BJ (cell line): ENCODE data around the gene LSM14B. TPM values are rescaled to one million over a fixed set of nuclear protein-coding genes. Genes with fewer than 3 reads are reported as not detected.
"Not testable (repeated sequence)": the region's sequence is repeated elsewhere in the genome, so short reads cannot be mapped to it uniquely, and the experiment has no call there.

Source experiments
- CTCF ChIA-PET: fragments of 350-600 bp; formaldehyde crosslinking; extraction: SDS; loops from one replicate; lab custom pipeline; 2021; ENCODE audit warnings: antibody characterized with exemption, inconsistent platforms; lab: Yijun Ruan, JAX
- POLR2A ChIA-PET: fragments of 300-600 bp; sonication (Branson Sonifier 250); formaldehyde crosslinking; extraction: SDS; loops from one replicate; lab custom pipeline; 2021; ENCODE audit warnings: antibody characterized with exemption; lab: Charles Lee
- DNase-seq: peaks from one replicate; pipeline ENCODE4 v3.0.0-alpha.2; 2011; ENCODE audit warnings: low read depth
- H3K27me3 ChIP-seq: 2 replicates; pipeline ENCODE4 v1.6.0; 2011; ENCODE audit warnings: low read length; ENCODE audit not compliant: control insufficient read depth, insufficient read depth
- H3K36me3 ChIP-seq: 2 replicates; pipeline ENCODE4 v1.5.1; 2011; ENCODE audit warnings: low read length; ENCODE audit not compliant: control insufficient read depth, insufficient read depth
- H3K4me3 ChIP-seq: 2 replicates; pipeline ENCODE4 v1.5.1; 2011; ENCODE audit warnings: low read depth, mild to moderate bottlenecking, control low read depth, low read length
- polyA plus RNA-seq: library from polyadenylated mRNA; depleted of rRNA; stranded (reverse); fragments of >200 nt; gene quantifications from 2 replicates; pipeline ENCODE4 v1.2.3, GENCODE V29; 2011
- TF ChIP-seq, protein P1 (sequence below): IDR thresholded peaks from 2 replicates; pipeline ENCODE4 v1.5.1; 2011; ENCODE audit warnings: low read depth, mild to moderate bottlenecking, control low read depth, inconsistent platforms, low read length, moderate library complexity; ENCODE audit not compliant: insufficient read depth

LSM14B gene
- polyA plus RNA-seq, 1 experiment = 48.2 TPM

DNA sequence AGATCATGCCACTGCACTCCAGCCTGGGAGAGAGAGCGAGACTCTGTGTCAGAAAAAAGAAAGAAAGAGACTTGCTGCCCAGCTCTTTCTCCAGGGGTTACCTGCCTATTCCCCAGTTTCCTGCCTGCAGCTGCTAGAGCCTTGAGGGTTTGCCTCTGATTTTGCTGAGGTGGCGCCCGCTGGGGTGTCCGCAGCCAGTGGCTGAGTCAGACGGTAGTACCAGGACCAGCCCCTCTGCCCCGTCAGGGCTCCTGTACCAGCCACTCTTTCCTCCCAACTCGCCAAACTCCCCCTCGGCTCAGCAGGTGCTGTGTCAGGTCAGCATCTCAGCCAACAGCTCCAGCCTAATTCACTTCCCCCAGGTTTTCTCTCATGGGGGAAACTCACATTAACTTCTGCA is 7.4 kb upstream of the LSM14B start:
- H3K4me3 ChIP-seq = no peak overlapping the region
- H3K36me3 ChIP-seq = no peaks in the 10 kb centered on the region
- TF ChIP-seq, protein P1, sequence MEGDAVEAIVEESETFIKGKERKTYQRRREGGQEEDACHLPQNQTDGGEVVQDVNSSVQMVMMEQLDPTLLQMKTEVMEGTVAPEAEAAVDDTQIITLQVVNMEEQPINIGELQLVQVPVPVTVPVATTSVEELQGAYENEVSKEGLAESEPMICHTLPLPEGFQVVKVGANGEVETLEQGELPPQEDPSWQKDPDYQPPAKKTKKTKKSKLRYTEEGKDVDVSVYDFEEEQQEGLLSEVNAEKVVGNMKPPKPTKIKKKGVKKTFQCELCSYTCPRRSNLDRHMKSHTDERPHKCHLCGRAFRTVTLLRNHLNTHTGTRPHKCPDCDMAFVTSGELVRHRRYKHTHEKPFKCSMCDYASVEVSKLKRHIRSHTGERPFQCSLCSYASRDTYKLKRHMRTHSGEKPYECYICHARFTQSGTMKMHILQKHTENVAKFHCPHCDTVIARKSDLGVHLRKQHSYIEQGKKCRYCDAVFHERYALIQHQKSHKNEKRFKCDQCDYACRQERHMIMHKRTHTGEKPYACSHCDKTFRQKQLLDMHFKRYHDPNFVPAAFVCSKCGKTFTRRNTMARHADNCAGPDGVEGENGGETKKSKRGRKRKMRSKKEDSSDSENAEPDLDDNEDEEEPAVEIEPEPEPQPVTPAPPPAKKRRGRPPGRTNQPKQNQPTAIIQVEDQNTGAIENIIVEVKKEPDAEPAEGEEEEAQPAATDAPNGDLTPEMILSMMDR = no peak
- peaks cover 15% of the 10 kb centered on the region for H3K27me3 ChIP-seq
- ChIA-PET CTCF (no interaction called here), POLR2A (no interaction called here)
- DNase-seq = no peak

DNA sequence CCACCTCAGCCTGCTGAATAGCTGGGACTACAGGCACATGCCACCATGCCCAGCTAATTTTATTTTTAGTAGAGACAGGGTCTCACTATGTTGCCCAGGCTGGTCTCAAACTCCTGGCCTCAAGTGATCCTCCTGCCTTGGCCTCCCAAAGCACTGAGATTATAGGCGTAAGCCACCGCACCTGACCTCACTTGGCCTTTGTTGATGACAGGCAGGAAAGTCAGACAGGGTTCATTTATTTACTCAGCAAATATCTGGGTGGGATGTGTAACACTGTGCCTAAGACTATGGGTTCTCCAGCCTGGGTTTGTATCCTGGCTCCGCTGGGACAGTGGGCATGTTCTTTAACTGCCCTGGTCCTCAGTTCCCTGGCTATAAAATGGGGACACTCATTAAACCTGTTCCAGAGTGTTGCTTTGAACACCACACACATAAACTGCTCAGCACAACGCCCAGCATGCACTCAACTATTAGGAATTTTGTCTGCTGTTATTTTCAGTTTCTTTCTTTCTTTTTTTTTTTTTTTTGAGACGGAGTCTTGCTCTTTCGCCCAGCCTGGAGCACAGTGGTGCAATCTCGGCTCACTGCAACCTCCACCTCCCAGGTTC is 6.4 kb upstream of the LSM14B start:
- DNase-seq, H3K36me3 ChIP-seq, CTCF ChIA-PET, POLR2A ChIA-PET, H3K4me3 ChIP-seq: not testable (repeated sequence)
- H3K27me3 ChIP-seq = peaks cover 15% of the 10 kb centered on the region

DNA sequence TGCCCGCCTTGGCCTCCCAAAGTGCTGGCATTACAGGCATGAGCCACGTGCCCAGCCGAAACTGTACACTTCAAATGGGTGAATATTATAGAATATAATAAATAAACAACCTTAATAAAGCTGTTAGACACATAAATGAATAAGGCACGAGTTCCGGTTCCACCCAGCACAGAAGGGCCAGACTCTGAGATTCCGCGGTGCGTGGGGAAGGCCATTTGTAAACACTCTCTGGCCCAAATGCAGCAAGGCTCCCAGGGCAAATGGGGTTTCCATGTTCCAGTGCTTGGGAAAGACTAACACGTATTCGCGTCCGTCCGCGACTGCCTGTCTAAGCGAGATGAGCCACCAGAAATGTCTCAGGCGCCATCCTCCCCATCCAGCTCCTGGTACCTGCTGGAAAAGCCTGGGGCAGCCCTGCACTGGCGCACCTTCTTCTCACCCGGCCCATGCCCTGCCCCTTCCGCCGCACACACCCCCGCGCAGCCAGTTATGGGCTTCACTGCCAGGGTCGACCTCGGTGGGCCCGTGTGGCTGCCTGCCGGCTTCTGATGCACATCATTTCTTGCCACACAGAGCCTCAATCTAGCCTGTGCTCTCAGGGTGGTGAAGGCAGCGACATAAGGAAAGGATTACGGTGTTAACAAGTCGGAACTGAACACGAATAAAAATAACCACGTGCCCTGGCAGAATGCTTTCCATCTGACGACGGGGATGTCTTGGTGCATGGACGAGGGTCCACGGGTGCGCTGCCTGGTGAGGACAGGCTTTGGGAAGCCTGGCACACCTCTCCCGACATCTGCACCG is 5.5 kb upstream of the LSM14B start:
- no peak for DNase-seq
- ChIA-PET CTCF (no interaction called here), POLR2A (no interaction called here)
- Histone ChIP-seq H3K27me3 (peaks cover 15% of the 10 kb centered on the region), H3K4me3 (no peak overlapping the region), H3K36me3 (no peaks in the 10 kb centered on the region)
- TF ChIP-seq, protein P1 = no peak

DNA sequence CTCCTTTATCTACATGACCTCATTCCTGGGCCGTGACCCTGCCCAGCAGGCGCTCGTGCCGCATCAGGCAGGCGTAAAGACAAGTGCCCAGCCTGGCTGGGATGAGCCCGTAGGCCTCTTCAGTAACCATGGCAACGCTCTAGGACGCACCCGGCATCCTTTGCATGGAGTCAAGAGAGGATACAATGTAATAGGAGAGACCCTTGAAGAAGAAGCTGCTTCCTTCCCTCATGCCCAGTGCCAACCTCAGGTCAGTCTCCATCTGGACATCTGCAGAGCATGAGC is 5.0 kb upstream of the LSM14B start:
- ChIA-PET POLR2A (no interaction called here), CTCF (interaction anchor here (0.7 kb wide), 1 partner anchor 91 kb away, joined by 3 read pairs; no protein-coding TSS in a partner anchor)
- no peak for DNase-seq
- TF ChIP-seq, protein P1 = no peak
- Histone ChIP-seq H3K4me3 (no peak overlapping the region), H3K27me3 (peaks cover 15% of the 10 kb centered on the region), H3K36me3 (no peaks in the 10 kb centered on the region)

DNA sequence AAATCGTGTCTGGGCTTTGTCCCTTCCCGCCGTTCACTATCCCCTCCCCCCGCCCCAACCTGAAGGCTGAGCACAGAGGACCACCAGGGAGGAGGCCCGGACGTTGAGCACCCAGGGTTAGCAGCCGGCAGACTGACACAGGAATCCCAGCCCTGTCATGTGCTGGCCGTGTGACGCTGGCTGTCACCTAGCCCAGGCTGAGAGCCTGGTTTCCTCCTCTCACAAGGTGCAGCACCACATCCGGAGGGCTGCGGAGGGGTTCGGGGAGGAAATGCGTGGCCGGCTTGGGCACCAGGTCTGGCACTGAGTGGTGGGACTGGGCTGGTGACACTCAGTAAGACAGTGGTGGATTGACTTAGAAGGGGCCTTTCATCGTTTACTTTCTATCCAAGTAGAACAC is 4.6 kb upstream of the LSM14B start:
- Histone ChIP-seq H3K27me3 (peaks cover 15% of the 10 kb centered on the region), H3K36me3 (no peaks in the 10 kb centered on the region), H3K4me3 (no peak overlapping the region)
- ChIA-PET POLR2A (no interaction called here), CTCF (interaction anchor here (0.7 kb wide), 1 partner anchor 91 kb away, joined by 3 read pairs; no protein-coding TSS in a partner anchor)
- no peak for DNase-seq
- TF ChIP-seq, protein P1 = no peak
